ENCODE measurements around the gene RBMS3. TPM values are rescaled to one million over a fixed set of nuclear protein-coding genes. Genes with fewer than 3 reads are reported as not detected.
A peak's percentile ranks its signal among the peaks of the same experiment; 100 is the strongest.

RBMS3 gene
- total RNA-seq, 1 donor from 2014 or later: 47.6 TPM

GRCh38 chr3:29557825-29558224, 277.0 kb downstream of the RBMS3 start:
- Mint-ChIP-seq H3K27ac (ENCODE audit: unreplicated experiment) (peak overlapping the region; percentile 27), H3K27me3 (ENCODE audit: low read depth) (no peaks in the 10 kb centered on the region), H3K4me3 (ENCODE audit: unreplicated experiment) (no peak overlapping the region), H3K9me3 (ENCODE audit: low read depth) (no peaks in the 10 kb centered on the region), H3K36me3 (ENCODE audit: low read depth) (no peaks in the 10 kb centered on the region), H3K4me1 (ENCODE audit: low read depth) (peaks cover 45% of the 10 kb centered on the region)
- no peak for TF ChIP-seq CTCF (IDR thresholded peaks at IDR 0.05)
- DNase-seq (ENCODE audit: low spot score): no peak

- Mint-ChIP-seq H3K9me3 (ENCODE audit: low read depth) (no peaks in the 10 kb centered on the region), H3K27me3 (ENCODE audit: low read depth) (no peaks in the 10 kb centered on the region), H3K27ac (ENCODE audit: unreplicated experiment) (no peak overlapping the region), H3K36me3 (ENCODE audit: low read depth) (no peaks in the 10 kb centered on the region), H3K4me1 (ENCODE audit: low read depth) (peaks cover 35% of the 10 kb centered on the region), H3K4me3 (ENCODE audit: unreplicated experiment) (no peak overlapping the region)
- TF ChIP-seq CTCF (IDR thresholded peaks at IDR 0.05): no peak
- no peak for DNase-seq (ENCODE audit: low spot score)
These were observed 279.0 kb downstream of the RBMS3 start for GRCh38 chr3:29559741-29560465.

GRCh38 chr3:29561651-29562149, 280.8 kb downstream of the RBMS3 start:
- Mint-ChIP-seq H3K36me3 (ENCODE audit: low read depth) (no peaks in the 10 kb centered on the region), H3K27ac (ENCODE audit: unreplicated experiment) (no peak overlapping the region), H3K9me3 (ENCODE audit: low read depth) (no peaks in the 10 kb centered on the region), H3K4me1 (ENCODE audit: low read depth) (peaks cover 28% of the 10 kb centered on the region), H3K27me3 (ENCODE audit: low read depth) (no peaks in the 10 kb centered on the region), H3K4me3 (ENCODE audit: unreplicated experiment) (no peak overlapping the region)
- TF ChIP-seq CTCF (IDR thresholded peaks at IDR 0.05): no peak
- DNase-seq (ENCODE audit: low spot score): no peak

- H3K9me3 Mint-ChIP-seq (ENCODE audit: low read depth): no peaks in the 10 kb centered on the region
- no peak overlapping the region for H3K27ac Mint-ChIP-seq (ENCODE audit: unreplicated experiment)
- no peak overlapping the region for H3K4me3 Mint-ChIP-seq (ENCODE audit: unreplicated experiment)
- DNase-seq (ENCODE audit: low spot score): no peak
- no peaks in the 10 kb centered on the region for H3K27me3 Mint-ChIP-seq (ENCODE audit: low read depth)
- H3K36me3 Mint-ChIP-seq (ENCODE audit: low read depth): no peaks in the 10 kb centered on the region
- no peak for TF ChIP-seq CTCF (IDR thresholded peaks at IDR 0.05)
- peaks cover 23% of the 10 kb centered on the region for H3K4me1 Mint-ChIP-seq (ENCODE audit: low read depth)
These were observed 284.4 kb downstream of the RBMS3 start for GRCh38 chr3:29565236-29565635.

GRCh38 chr3:29567501-29567900, 286.6 kb downstream of the RBMS3 start:
- peaks cover 12% of the 10 kb centered on the region for H3K9me3 Mint-ChIP-seq (ENCODE audit: low read depth)
- H3K36me3 Mint-ChIP-seq (ENCODE audit: low read depth): peaks cover 6% of the 10 kb centered on the region
- TF ChIP-seq CTCF (IDR thresholded peaks at IDR 0.05): no peak
- H3K4me3 Mint-ChIP-seq (ENCODE audit: unreplicated experiment): no peak overlapping the region
- DNase-seq (ENCODE audit: low spot score): no peak
- no peaks in the 10 kb centered on the region for H3K27me3 Mint-ChIP-seq (ENCODE audit: low read depth)
- no peak overlapping the region for H3K27ac Mint-ChIP-seq (ENCODE audit: unreplicated experiment)
- H3K4me1 Mint-ChIP-seq (ENCODE audit: low read depth): peaks cover 23% of the 10 kb centered on the region
